PFSK-1 (cell line): ENCODE data around the gene HSD17B3.

Experiments
- FOXP2 ChIP-seq: optimal IDR thresholded peaks from 2 replicates; pipeline ENCODE3; 2011; ENCODE audit warnings: borderline replicate concordance, control low read depth, inconsistent platforms; ENCODE audit not compliant: insufficient read depth; ENCODE audit errors: extremely low read length, extremely low read depth
- POLR2AphosphoS5 ChIP-seq: IDR thresholded peaks from 2 replicates; pipeline ENCODE4 v1.6.1; 2012; ENCODE audit warnings: low read depth, mild to moderate bottlenecking, control low read depth, low read length, moderate library complexity
- REST ChIP-seq, 2 experiments: IDR thresholded peaks; 2 replicates each; pipeline versions ENCODE4 v1.6.1 to v1.8.0; 2011 to 2012; ENCODE audit warnings: low read depth in 2 of 2, low read length in 2 of 2, control low read depth in 1 of 2, inconsistent platforms in 1 of 2, mild to moderate bottlenecking in 1 of 2, moderate library complexity in 1 of 2; ENCODE audit not compliant: insufficient read depth in 1 of 2
- SIN3A ChIP-seq: IDR thresholded peaks from 2 replicates; pipeline ENCODE4 v1.6.1; 2012; ENCODE audit warnings: mild to moderate bottlenecking, low read length, moderate library complexity, borderline replicate concordance; ENCODE audit not compliant: insufficient read depth
- TAF1 ChIP-seq: IDR thresholded peaks from 2 replicates; pipeline ENCODE4 v1.6.1; 2012; ENCODE audit warnings: low read length, control low read depth, borderline replicate concordance; ENCODE audit not compliant: insufficient read depth

The HSD17B3 gene

GRCh38 chr9:96187151-96187555 lies 114.8 kb downstream of the HSD17B3 start:
- TF ChIP-seq FOXP2 (no peak), SIN3A (no peak)

- TF ChIP-seq SIN3A (no peak), REST (IDR thresholded peaks at IDR 0.05; ENCODE audit: insufficient read depth in 1 of 2, low read depth in 2 of 2, low read length in 2 of 2) (no peak), TAF1 (no peak), FOXP2 (no peak), POLR2AphosphoS5 (no peak)
Observed at GRCh38 chr9:96186591-96187011, 115.4 kb downstream of the HSD17B3 start.

- no peak for TF ChIP-seq SIN3A
- TF ChIP-seq TAF1 = no peak
- TF ChIP-seq REST (IDR thresholded peaks at IDR 0.05; ENCODE audit: insufficient read depth in 1 of 2, low read depth in 2 of 2, low read length in 2 of 2) = no peak
- TF ChIP-seq POLR2AphosphoS5 = no peak
- TF ChIP-seq FOXP2 = no peak
Observed at GRCh38 chr9:96185518-96186156, 116.3 kb downstream of the HSD17B3 start.
